ENCODE measurements around the gene FSCN2. TPM values are rescaled to one million over a fixed set of nuclear protein-coding genes. Genes with fewer than 3 reads are reported as not detected.
"Not testable (repeated sequence)": the region's sequence is repeated elsewhere in the genome, so short reads cannot be mapped to it uniquely, and the experiment has no call there.

FSCN2 gene
- total and polyA plus RNA-seq, 9 donors: 1.7 to 4.8 (median 2.6) TPM

DNA sequence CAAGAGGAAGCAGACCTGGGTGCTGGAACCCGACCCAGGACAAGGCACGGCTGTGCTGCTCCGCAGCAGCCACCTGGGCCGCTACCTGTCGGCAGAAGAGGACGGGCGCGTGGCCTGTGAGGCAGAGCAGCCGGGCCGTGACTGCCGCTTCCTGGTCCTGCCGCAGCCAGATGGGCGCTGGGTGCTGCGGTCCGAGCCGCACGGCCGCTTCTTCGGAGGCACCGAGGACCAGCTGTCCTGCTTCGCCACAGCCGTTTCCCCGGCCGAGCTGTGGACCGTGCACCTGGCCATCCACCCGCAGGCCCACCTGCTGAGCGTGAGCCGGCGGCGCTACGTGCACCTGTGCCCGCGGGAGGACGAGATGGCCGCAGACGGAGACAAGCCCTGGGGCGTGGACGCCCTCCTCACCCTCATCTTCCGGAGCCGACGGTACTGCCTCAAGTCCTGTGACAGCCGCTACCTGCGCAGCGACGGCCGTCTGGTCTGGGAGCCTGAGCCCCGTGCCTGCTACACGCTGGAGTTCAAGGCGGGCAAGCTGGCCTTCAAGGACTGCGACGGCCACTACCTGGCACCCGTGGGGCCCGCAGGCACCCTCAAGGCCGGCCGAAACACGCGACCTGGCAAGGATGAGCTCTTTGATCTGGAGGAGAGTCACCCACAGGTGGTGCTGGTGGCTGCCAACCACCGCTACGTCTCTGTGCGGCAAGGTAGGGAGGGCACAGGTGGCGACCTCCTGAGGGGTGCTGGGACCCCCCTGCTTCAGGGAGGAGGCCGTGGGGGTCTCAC lies 667 bp downstream of the FSCN2 start:
- Histone ChIP-seq H3K27me3 (ENCODE audit: control insufficient read depth, insufficient read depth, low read length) (peaks cover 46% of the 10 kb centered on the region), H3K9me3 (replicated peaks; ENCODE audit: control insufficient read depth, low read depth, low read length) (no peaks in the 10 kb centered on the region), H3K4me3 (ENCODE audit: low read length) (no peak overlapping the region), H3K4me1 (ENCODE audit: control insufficient read depth, insufficient read depth, low read length) (peaks cover 23% of the 10 kb centered on the region), H3K36me3 (ENCODE audit: control insufficient read depth, insufficient read depth, low read length) (no peaks in the 10 kb centered on the region), H3K27ac (ENCODE audit: low read length) (no peak overlapping the region)
- WGBS (ENCODE audit: insufficient coverage): 83% methylated on average over 54 of the region's 62 CpGs
- no peak for DNase-seq

DNA sequence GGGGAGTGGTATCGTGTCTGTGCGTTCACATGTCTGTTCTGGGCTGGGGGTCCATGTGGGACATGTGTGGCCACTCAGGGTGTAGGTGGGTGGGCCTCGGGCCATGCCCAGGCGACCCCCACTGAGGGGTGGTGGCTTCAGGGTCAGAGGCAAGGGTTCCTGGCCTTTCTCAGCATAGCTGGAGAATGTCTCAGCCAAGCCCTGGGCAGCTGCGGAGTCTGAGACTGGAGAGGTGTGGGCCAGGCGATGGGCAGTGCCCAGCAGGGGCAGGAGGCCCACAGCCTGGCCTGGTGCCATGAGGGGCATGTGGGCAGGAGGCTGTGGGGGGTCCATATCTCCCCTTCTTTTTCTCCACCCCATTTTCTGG lies 1.2 kb downstream of the FSCN2 start:
- DNase-seq: no peak
- Histone ChIP-seq H3K36me3 (ENCODE audit: control insufficient read depth, insufficient read depth, low read length) (no peaks in the 10 kb centered on the region), H3K4me1 (ENCODE audit: control insufficient read depth, insufficient read depth, low read length) (peaks cover 24% of the 10 kb centered on the region), H3K27me3 (ENCODE audit: control insufficient read depth, insufficient read depth, low read length) (peaks cover 43% of the 10 kb centered on the region), H3K9me3 (replicated peaks; ENCODE audit: control insufficient read depth, low read depth, low read length) (no peaks in the 10 kb centered on the region), H3K4me3 (ENCODE audit: low read length) (no peak overlapping the region), H3K27ac (ENCODE audit: low read length) (no peak overlapping the region)
- 76% methylated on average over 3 of the region's 6 CpGs for WGBS (ENCODE audit: insufficient coverage)

DNA sequence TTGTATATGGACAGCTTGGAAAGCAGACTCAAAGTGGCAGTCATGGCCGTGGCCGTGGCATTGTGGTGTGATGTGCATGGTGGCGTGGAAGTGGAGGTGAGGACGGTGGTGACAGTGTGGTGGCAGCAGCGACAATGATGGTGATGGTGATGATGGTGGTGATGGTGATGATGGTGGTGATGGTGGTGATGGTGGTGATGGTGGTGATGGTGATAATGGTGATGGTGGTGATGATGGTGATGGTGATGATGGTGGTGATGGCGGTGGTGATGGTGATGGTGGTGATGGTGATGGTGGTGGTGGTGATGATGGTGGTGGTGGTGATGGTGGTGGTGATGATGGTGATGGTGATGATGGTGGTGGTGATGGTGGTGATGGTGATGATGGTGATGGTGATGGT lies 2.8 kb downstream of the FSCN2 start:
- DNase-seq; H3K36me3 ChIP-seq (ENCODE audit: control insufficient read depth, insufficient read depth, low read length); H3K4me3 ChIP-seq (ENCODE audit: low read length); H3K9me3 ChIP-seq (replicated peaks; ENCODE audit: control insufficient read depth, low read depth, low read length); H3K27ac ChIP-seq (ENCODE audit: low read length): not testable (repeated sequence)
- H3K27me3 ChIP-seq (ENCODE audit: control insufficient read depth, insufficient read depth, low read length): peaks cover 43% of the 10 kb centered on the region
- 92% methylated on average over 6 of the region's 6 CpGs for WGBS (ENCODE audit: insufficient coverage)
- H3K4me1 ChIP-seq (ENCODE audit: control insufficient read depth, insufficient read depth, low read length): peaks cover 20% of the 10 kb centered on the region

GRCh38 chr17:81531998-81532404 lies 3.8 kb downstream of the FSCN2 start:
- WGBS (ENCODE audit: insufficient coverage): 98% methylated on average over 3 of the region's 3 CpGs
- not testable (repeated sequence) for H3K9me3 ChIP-seq (replicated peaks; ENCODE audit: control insufficient read depth, low read depth, low read length); H3K36me3 ChIP-seq (ENCODE audit: control insufficient read depth, insufficient read depth, low read length); DNase-seq; H3K27ac ChIP-seq (ENCODE audit: low read length); H3K4me3 ChIP-seq (ENCODE audit: low read length)
- peaks cover 48% of the 10 kb centered on the region for H3K27me3 ChIP-seq (ENCODE audit: control insufficient read depth, insufficient read depth, low read length)
- H3K4me1 ChIP-seq (ENCODE audit: control insufficient read depth, insufficient read depth, low read length): peaks cover 24% of the 10 kb centered on the region

DNA sequence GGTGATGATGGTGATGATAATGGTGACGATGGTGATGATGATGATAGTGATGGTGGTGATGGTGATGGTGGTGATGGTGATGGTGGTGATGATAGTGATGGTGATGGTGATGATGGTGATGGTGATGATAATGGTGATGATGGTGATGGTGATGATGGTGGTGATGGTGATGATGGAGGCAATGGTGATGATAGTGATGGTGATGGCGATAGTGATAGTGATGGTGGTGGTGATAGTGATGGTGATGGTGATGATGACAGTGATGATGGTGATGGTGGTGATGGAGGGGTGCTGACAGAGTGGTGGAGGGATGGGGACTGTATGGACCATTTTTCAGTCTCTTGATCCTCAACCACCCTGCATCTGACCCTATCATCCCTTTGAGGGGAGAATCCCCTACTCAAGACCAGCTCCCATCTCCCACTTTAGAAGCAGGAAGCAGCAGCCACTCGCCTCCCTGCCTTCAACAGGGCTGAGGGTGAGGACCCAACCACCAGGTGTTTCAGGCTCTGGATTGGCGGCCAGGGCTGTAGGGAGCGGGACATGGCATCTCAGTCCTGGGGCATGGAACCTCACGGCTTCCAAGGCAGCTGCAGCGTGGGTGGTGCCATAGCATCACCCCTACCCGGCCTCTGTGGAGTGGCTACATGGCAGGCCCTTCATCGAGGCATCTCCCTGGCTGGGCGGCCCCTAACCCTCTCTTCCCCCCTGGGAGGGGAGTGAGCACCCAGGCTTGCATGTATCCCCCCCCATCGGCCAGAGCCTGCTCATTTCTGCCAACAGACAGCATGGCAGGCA lies 4.5 kb downstream of the FSCN2 start:
- H3K36me3 ChIP-seq (ENCODE audit: control insufficient read depth, insufficient read depth, low read length): no peaks in the 10 kb centered on the region
- H3K27ac ChIP-seq (ENCODE audit: low read length): no peak overlapping the region
- peaks cover 48% of the 10 kb centered on the region for H3K27me3 ChIP-seq (ENCODE audit: control insufficient read depth, insufficient read depth, low read length)
- no peak overlapping the region for H3K4me3 ChIP-seq (ENCODE audit: low read length)
- H3K9me3 ChIP-seq (replicated peaks; ENCODE audit: control insufficient read depth, low read depth, low read length): no peaks in the 10 kb centered on the region
- peaks cover 24% of the 10 kb centered on the region for H3K4me1 ChIP-seq (ENCODE audit: control insufficient read depth, insufficient read depth, low read length)
- DNase-seq: no peak
- 90% methylated on average over 11 of the region's 11 CpGs for WGBS (ENCODE audit: insufficient coverage)

GRCh38 chr17:81533339-81534141 lies 5.4 kb downstream of the FSCN2 start:
- WGBS (ENCODE audit: insufficient coverage): 63% methylated on average over 6 of the region's 21 CpGs
- DNase-seq: no peak
- Histone ChIP-seq H3K4me3 (ENCODE audit: low read length) (no peak overlapping the region), H3K27me3 (ENCODE audit: control insufficient read depth, insufficient read depth, low read length) (peaks cover 42% of the 10 kb centered on the region), H3K4me1 (ENCODE audit: control insufficient read depth, insufficient read depth, low read length) (peaks cover 26% of the 10 kb centered on the region), H3K27ac (ENCODE audit: low read length) (no peak overlapping the region), H3K36me3 (ENCODE audit: control insufficient read depth, insufficient read depth, low read length) (no peaks in the 10 kb centered on the region), H3K9me3 (replicated peaks; ENCODE audit: control insufficient read depth, low read depth, low read length) (no peaks in the 10 kb centered on the region)

DNA sequence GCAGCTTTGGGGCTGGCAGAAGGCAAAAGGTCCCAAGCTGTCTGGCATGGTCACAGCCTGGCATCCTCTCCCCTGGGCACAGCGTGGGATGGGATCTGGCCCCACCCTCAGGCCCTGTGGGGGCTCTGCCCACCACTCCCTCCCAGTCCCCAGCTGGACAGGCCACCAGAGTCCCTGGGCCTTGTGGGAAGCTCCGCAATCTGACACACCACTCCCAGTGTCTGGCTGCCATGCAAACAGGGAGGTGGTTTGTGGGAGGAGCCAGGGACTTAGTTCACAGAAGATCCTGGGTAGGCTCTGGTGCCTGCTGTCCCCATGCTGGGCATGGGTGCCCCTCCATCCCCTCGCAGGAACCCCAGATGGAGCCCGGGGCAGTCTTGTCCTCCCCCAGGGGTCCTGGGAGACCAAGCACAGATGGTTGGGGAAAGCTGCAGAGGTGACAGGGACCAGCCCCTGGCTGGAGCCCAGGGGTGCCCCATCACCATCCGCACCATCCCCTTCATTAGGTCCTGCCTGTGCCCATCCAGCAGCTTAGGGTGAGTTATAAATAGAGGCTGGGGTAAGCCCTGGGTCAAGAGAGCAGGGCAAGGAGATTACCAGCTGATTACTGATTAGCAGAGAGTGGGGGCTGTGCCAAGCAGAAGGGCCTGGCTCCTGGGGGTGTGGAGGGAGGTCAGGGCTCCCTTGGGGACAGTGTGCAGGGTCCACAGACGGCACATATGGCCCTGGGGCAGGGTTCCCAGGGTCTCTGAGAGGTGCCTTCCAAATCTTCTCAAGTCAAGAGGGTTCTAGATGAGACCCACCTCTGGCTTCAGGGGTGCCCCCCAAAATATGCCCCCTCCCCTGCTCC lies 6.2 kb downstream of the FSCN2 start:
- no peak for DNase-seq
- Histone ChIP-seq H3K36me3 (ENCODE audit: control insufficient read depth, insufficient read depth, low read length) (peaks cover 7% of the 10 kb centered on the region), H3K4me1 (ENCODE audit: control insufficient read depth, insufficient read depth, low read length) (peaks cover 30% of the 10 kb centered on the region), H3K27me3 (ENCODE audit: control insufficient read depth, insufficient read depth, low read length) (peaks cover 34% of the 10 kb centered on the region), H3K27ac (ENCODE audit: low read length) (no peak overlapping the region), H3K9me3 (replicated peaks; ENCODE audit: control insufficient read depth, low read depth, low read length) (no peaks in the 10 kb centered on the region), H3K4me3 (ENCODE audit: low read length) (no peak overlapping the region)
- 61% methylated on average over 2 of the region's 6 CpGs for WGBS (ENCODE audit: insufficient coverage)

DNA sequence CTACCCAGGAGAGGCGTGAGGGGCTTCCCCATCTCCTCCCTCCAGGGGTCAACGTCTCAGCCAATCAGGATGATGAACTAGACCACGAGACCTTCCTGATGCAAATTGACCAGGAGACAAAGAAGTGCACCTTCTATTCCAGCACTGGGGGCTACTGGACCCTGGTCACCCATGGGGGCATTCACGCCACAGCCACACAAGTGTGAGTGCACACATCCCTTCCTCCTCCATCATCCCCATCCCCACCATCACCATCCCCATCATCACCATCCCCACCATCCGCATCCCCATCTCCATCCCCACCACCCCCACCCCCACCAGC lies 6.8 kb downstream of the FSCN2 start:
- Histone ChIP-seq H3K36me3 (ENCODE audit: control insufficient read depth, insufficient read depth, low read length) (peaks cover 12% of the 10 kb centered on the region), H3K9me3 (replicated peaks; ENCODE audit: control insufficient read depth, low read depth, low read length) (no peaks in the 10 kb centered on the region), H3K27ac (ENCODE audit: low read length) (no peak overlapping the region), H3K4me1 (ENCODE audit: control insufficient read depth, insufficient read depth, low read length) (peaks cover 30% of the 10 kb centered on the region), H3K27me3 (ENCODE audit: control insufficient read depth, insufficient read depth, low read length) (peaks cover 32% of the 10 kb centered on the region), H3K4me3 (ENCODE audit: low read length) (no peak overlapping the region)
- 91% methylated on average over 3 of the region's 5 CpGs for WGBS (ENCODE audit: insufficient coverage)
- DNase-seq: no peak

DNA sequence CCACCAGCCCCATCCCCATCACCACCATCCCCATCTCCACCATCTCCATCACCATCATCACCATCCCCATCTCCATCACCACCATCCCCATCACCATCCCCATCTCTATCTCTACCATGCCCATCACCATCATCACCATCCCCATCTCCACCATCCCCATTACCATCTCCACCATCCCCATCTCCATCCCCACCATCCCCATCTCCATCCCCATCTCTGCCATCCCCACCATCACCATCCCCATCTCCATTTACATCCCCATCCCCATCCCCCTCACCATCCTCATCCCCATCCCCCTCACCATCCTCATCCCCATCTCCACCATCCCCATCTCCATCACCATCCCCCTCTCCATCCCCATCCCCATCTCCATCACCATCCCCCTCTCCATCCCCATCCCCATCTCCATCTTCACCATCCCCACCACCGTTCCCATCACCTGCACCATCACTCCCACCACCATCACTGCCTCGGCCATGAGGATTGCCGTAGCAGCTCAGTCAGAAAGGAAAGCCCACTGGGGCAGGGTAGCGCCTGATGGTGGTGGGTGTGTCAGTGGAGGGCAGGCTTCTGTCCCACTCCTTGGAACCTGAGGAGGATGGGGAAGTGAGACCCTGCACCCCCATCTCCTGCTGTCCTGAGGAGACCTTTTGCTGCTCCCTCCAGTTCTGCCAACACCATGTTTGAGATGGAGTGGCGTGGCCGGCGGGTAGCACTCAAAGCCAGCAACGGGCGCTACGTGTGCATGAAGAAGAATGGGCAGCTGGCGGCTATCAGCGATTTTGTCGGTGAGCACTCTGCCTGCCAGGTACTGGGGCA lies 7.5 kb downstream of the FSCN2 start:
- Histone ChIP-seq H3K4me3 (ENCODE audit: low read length) (no peak overlapping the region), H3K9me3 (replicated peaks; ENCODE audit: control insufficient read depth, low read depth, low read length) (no peaks in the 10 kb centered on the region), H3K27ac (ENCODE audit: low read length) (no peak overlapping the region), H3K27me3 (ENCODE audit: control insufficient read depth, insufficient read depth, low read length) (peaks cover 32% of the 10 kb centered on the region), H3K4me1 (ENCODE audit: control insufficient read depth, insufficient read depth, low read length) (peaks cover 30% of the 10 kb centered on the region), H3K36me3 (ENCODE audit: control insufficient read depth, insufficient read depth, low read length) (peaks cover 19% of the 10 kb centered on the region)
- WGBS (ENCODE audit: insufficient coverage): 54% methylated on average over 6 of the region's 13 CpGs
- DNase-seq: no peak

All from muscle of leg (tissue), 11 donors.